Gastrocnemius medialis (tissue), 4 donors: ENCODE results near the gene ARHGEF18.

Source experiments
- CTCF ChIP-seq, 5 experiments: fragments of 450-650 bp in 3 of 5; fragments of 200-600 bp in 2 of 5; sonication (generic) in 2 of 5; IDR thresholded peaks in 4 of 5; conservative IDR thresholded peaks in 1 of 5; 1 replicate in 4 of 5; 2 replicates in 1 of 5; pipeline ENCODE4 v1.5.1; 2016 to 2019; ENCODE audit warnings: antibody characterized with exemption in 5 of 5, mild to moderate bottlenecking in 3 of 5, moderate library complexity in 3 of 5
- POLR2A ChIP-seq, 2 donors: fragments of 450-650 bp; IDR thresholded peaks; one replicate each; pipeline ENCODE4 v1.6.1; 2017; ENCODE audit warnings: antibody characterized with exemption in 2 of 2, mild to moderate bottlenecking in 2 of 2, moderate library complexity in 2 of 2

GRCh38 chr19:7395360-7396066 lies 46.8 kb downstream of the ARHGEF18 start:
- no peak for TF ChIP-seq CTCF (IDR thresholded peaks at IDR 0.05 in 4 of 5, conservative IDR thresholded peaks at IDR 0.05 in 1 of 5)
- no peak for TF ChIP-seq POLR2A (IDR thresholded peaks at IDR 0.05)
